LNCaP clone FGC (cell line): ENCODE results near the gene S100A13.
"Not testable (repeated sequence)": the region's sequence is repeated elsewhere in the genome, so short reads cannot be mapped to it uniquely, and the experiment has no call there.

ENCODE experiments used
- DNase-seq: peaks from one replicate; pipeline ENCODE4 v3.0.0-alpha.2; 2011; ENCODE audit warnings: low read depth
- H3K4me3 ChIP-seq: 2 replicates; pipeline ENCODE4 v1.5.1; 2011; ENCODE audit warnings: mild to moderate bottlenecking, low read depth, low read length, control low read depth
- TF ChIP-seq, protein P1 (sequence below): IDR thresholded peaks from 2 replicates; pipeline ENCODE4 v1.5.1; 2012; ENCODE audit warnings: mild to moderate bottlenecking; ENCODE audit not compliant: control insufficient read depth, insufficient read depth; ENCODE audit errors: extremely low read depth

The S100A13 gene

DNA sequence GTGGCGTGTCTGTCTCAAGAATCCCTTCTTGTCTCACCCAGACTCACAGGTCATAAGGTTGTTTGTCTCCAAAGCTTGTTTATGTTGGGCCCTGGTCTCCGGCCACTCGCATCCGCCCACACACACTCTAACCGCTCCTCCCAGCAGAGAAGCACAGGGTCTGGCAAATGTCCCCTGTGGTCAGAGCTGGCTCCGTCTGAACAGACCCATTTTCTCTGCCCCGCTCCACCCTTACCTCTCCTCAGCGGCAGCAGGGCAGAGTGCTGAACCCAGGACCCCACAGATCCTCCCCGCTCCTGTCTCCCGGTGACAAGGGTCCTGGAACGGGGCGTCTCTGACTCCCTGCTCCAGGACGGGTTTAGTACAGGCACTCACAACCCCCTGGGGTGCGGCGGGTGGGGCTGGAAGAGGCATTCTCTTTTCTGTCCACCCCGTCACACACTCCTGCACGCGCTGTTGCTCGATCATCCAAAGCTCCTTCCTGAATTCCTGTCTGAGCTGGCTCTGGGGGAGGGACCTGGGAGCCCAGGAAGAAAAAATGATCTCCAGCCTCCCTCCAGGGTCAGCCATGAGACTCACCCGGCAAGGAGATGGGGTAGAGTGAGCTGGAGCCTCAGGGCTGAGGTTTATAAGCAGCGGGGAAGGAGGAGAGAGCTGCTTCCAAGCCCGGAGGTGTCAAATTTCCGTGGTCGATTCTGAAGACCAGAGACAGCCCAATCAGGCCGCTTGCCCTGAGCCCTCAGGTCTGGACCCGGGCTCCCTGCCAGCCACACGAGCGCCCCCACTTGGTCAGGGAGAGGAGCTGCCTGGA, at the start of gene S100A13:
S100A13 (minus strand) TSS at position 602 of the 811 bp plus-strand sequence. CDS start 1,033 bp downstream, outside the sequence.
- DNase-seq: peak; percentile 69
- H3K4me3 ChIP-seq: peak within 1 kb of the TSS; percentile 50
- TF ChIP-seq, protein P1, sequence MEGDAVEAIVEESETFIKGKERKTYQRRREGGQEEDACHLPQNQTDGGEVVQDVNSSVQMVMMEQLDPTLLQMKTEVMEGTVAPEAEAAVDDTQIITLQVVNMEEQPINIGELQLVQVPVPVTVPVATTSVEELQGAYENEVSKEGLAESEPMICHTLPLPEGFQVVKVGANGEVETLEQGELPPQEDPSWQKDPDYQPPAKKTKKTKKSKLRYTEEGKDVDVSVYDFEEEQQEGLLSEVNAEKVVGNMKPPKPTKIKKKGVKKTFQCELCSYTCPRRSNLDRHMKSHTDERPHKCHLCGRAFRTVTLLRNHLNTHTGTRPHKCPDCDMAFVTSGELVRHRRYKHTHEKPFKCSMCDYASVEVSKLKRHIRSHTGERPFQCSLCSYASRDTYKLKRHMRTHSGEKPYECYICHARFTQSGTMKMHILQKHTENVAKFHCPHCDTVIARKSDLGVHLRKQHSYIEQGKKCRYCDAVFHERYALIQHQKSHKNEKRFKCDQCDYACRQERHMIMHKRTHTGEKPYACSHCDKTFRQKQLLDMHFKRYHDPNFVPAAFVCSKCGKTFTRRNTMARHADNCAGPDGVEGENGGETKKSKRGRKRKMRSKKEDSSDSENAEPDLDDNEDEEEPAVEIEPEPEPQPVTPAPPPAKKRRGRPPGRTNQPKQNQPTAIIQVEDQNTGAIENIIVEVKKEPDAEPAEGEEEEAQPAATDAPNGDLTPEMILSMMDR: peak; percentile 44

- TF ChIP-seq, protein P1: no peak
These were observed 46.2 kb upstream of the S100A13 start for GRCh38 chr1:153673511-153673910.

DNA sequence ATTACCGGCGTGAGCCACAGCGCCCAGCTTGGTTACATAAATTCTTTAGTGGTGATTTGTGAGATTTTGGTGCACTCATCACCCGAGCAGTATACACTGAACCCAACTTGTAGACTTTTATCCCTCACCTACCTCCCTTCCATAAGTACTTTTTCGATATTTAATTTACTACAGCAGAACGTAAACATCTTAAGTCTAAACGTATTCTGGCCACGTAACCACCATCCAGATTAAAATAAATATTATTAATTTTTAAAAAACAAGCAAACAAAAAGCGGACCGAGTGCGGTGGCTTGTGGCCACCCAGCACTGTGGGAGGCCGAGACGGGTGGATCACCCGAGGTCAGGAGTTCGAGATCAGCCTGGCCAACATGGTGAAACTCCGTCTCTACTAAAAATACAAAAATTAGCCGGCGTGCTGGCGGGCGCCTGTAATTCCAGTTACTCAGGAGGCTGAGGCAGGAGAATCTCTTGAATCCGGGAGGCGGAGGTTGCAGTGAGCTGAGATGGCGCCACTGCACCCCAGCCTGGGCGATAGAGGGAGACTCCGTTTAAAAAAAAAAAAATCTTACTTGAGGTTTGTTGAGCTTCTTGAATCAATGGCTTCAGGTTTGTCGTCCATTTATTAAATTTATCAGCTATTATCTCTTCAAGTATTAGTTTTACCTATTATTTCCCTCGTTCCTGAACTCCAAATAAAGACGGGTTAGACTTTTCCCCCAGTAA, 44.5 kb upstream of the S100A13 start:
- peak overlapping the region; percentile 63 for H3K4me3 ChIP-seq
- not testable (repeated sequence) for DNase-seq
- TF ChIP-seq, protein P1: 0 out of 2 replicates have a peak, but pooled peaks have one; percentile 7

More at GRCh38 chr1:153673511-153673910, 46.2 kb upstream of the S100A13 start:
- no peak overlapping the region for H3K4me3 ChIP-seq
- DNase-seq: no peak

GRCh38 chr1:153670859-153671627, 43.7 kb upstream of the S100A13 start, which contains the start of gene ILF2:
Gene ILF2 (minus strand): TSS chr1:153670993. CDS start chr1:153670922, 71 bp downstream.
- H3K4me3 ChIP-seq: peak within 1 kb of the TSS; percentile 94
- TF ChIP-seq, protein P1: peak; percentile 47
- peak; percentile 99 for DNase-seq

DNA sequence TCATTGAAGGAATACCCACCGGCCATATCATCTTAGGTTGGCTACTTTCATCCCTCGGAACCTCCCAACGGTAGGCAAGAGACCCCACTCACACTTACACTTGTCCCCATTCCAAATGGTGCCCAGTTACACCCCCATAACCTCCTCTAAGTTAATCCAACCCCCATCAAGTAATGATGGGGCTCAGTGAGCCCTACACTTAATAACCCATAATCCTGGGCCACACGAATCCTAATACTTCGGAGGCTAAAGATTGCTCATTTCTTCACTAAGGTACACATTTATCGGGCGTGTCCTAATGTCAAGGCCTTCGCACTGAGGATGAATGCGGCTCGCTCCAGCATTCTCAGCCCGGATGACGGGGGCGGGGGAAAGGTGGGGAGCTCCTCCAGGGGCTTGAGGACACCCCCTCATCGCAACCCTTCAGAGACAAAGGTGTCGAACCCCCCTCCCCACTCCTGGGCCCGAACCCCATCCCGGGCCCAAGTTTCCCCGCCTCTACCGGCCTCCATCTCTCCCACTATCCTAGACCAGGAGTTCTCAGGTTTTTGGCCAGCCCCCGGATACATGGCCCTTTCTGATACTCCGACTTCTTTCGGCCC, 43.1 kb upstream of the S100A13 start:
- TF ChIP-seq, protein P1: no peak
- H3K4me3 ChIP-seq: peak overlapping the region; percentile 94
- DNase-seq: no peak

DNA sequence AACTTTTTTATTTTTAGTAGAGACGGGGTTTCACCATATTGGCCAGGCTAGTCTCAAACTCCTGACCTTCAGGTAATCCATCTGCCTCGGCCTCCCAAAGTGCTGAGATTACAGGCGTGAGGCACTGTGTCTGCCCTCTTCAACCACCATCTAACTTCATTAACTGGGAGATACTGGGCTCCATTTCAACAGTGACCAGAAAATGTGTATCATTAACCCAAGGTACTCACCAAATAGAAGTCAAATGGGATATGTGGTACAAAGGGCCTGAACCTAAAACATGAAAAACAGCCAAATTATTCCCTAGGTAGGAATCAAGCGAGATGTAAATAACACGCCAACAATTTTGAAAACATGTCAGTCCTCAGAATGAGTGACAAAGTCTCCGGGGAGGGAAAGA, 42.3 kb upstream of the S100A13 start:
- TF ChIP-seq, protein P1: no peak
- no peak for DNase-seq
- H3K4me3 ChIP-seq: peak overlapping the region; percentile 94

DNA sequence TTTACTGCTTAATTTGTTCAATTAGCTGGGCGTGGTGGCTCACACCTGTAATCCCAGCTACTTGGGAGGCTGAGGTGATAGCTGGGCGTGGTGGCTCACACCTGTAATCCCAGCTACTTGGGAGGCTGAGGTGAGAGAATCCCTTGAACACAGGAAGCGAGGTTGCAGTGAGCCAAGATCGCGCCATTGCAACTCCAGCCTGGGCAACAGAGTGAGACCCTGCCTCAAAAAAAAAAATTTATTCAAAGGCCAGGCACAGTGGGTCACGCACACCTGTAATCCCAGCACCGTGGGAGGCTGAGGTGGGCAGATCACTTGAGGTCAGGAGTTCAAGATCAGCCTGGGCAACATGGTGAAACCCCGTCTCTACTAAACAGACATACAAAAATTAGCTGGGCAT, 41.4 kb upstream of the S100A13 start:
- H3K4me3 ChIP-seq, DNase-seq: not testable (repeated sequence)
